ENCODE results near the gene HUNK.

Gene HUNK

GRCh38 chr21:31961027-31961426 lies 88.2 kb downstream of the HUNK start:
- DNase-seq (ENCODE audit: low read depth), result no peak

GRCh38 chr21:31961704-31962103 lies 88.9 kb downstream of the HUNK start:
- DNase-seq (ENCODE audit: low read depth), result no peak

GRCh38 chr21:31964692-31965091 lies 91.9 kb downstream of the HUNK start:
- no peak for DNase-seq (ENCODE audit: low read depth)

GRCh38 chr21:31967334-31967733 lies 94.5 kb downstream of the HUNK start:
- DNase-seq (ENCODE audit: low read depth), result no peak

GRCh38 chr21:31972622-31973021 lies 99.8 kb downstream of the HUNK start:
- no peak for DNase-seq (ENCODE audit: low read depth)

GRCh38 chr21:31973402-31973944 lies 100.7 kb downstream of the HUNK start:
- DNase-seq (ENCODE audit: low read depth), result no peak

- peak; percentile 8 for DNase-seq (ENCODE audit: low read depth)
Observed at GRCh38 chr21:31974454-31974985, 101.7 kb downstream of the HUNK start.

- DNase-seq (ENCODE audit: low read depth), result no peak
Observed at GRCh38 chr21:31975491-31975890, 102.7 kb downstream of the HUNK start.

- no peak for DNase-seq (ENCODE audit: low read depth)
Observed at GRCh38 chr21:31977816-31978215, 105.0 kb downstream of the HUNK start.

- DNase-seq (ENCODE audit: low read depth), result no peak
Observed at GRCh38 chr21:31983120-31983519, 110.3 kb downstream of the HUNK start.

- no peak for DNase-seq (ENCODE audit: low read depth)
Observed at GRCh38 chr21:31983554-31983953, 110.7 kb downstream of the HUNK start.

GRCh38 chr21:31985398-31985797 lies 112.6 kb downstream of the HUNK start:
- no peak for DNase-seq (ENCODE audit: low read depth)

- no peak for DNase-seq (ENCODE audit: low read depth)
Observed at GRCh38 chr21:31986035-31986856, 113.4 kb downstream of the HUNK start.

- DNase-seq (ENCODE audit: low read depth), result no peak
Observed at GRCh38 chr21:31987696-31988095, 114.9 kb downstream of the HUNK start.

GRCh38 chr21:31988492-31989290 lies 115.9 kb downstream of the HUNK start:
- no peak for DNase-seq (ENCODE audit: low read depth)

GRCh38 chr21:31991356-31992331 lies 118.8 kb downstream of the HUNK start:
- no peak for DNase-seq (ENCODE audit: low read depth)

- no peak for DNase-seq (ENCODE audit: low read depth)
Observed at GRCh38 chr21:31992391-31992790, 119.6 kb downstream of the HUNK start.

GRCh38 chr21:31993826-31994825 lies 121.3 kb downstream of the HUNK start:
- DNase-seq (ENCODE audit: low read depth), result no peak

- DNase-seq (ENCODE audit: low read depth), result no peak
Observed at GRCh38 chr21:31997191-31997590, 124.4 kb downstream of the HUNK start.

GRCh38 chr21:31999810-32000468 lies 127.1 kb downstream of the HUNK start:
- no peak for DNase-seq (ENCODE audit: low read depth)

Data from activated T-cell treated with anti-CD3 and anti-CD28 coated beads for 48 hours (primary cell).